CD4-positive, alpha-beta T cell treated with Interleukin-12 subunit alpha and Interleukin-12 subunit beta, for 1 hour (primary cell): ENCODE results near the gene GON4L.
"Not testable (repeated sequence)": the region's sequence is repeated elsewhere in the genome, so short reads cannot be mapped to it uniquely, and the experiment has no call there.

Source experiments
- DNase-seq: peaks from one replicate; pipeline ENCODE4 v3.0.0-alpha.2; 2020

The GON4L gene

GRCh38 chr1:155812878-155813277 is 44.1 kb downstream of the GON4L start:
- no peak for DNase-seq

GRCh38 chr1:155809088-155809487 is 47.9 kb downstream of the GON4L start:
- DNase-seq: no peak

- no peak for DNase-seq
Measured at GRCh38 chr1:155801149-155801548, 55.9 kb downstream of the GON4L start.

GRCh38 chr1:155795618-155796017 is 61.4 kb downstream of the GON4L start:
- DNase-seq: not testable (repeated sequence)

- DNase-seq: no peak
Measured at GRCh38 chr1:155794605-155795245, 62.3 kb downstream of the GON4L start.

GRCh38 chr1:155793213-155793612 is 63.8 kb downstream of the GON4L start:
- no peak for DNase-seq

- DNase-seq: no peak
Measured at GRCh38 chr1:155777582-155777981, 79.4 kb downstream of the GON4L start.

GRCh38 chr1:155776414-155776813 is 80.6 kb downstream of the GON4L start:
- DNase-seq: no peak

- no peak for DNase-seq
Measured at GRCh38 chr1:155773221-155773620, 83.8 kb downstream of the GON4L start.

- no peak for DNase-seq
Measured at GRCh38 chr1:155769257-155769656, 87.8 kb downstream of the GON4L start.

- not testable (repeated sequence) for DNase-seq
Measured at GRCh38 chr1:155767399-155767989, 89.5 kb downstream of the GON4L start.

- DNase-seq: not testable (repeated sequence)
Measured at GRCh38 chr1:155763989-155764388, 93.0 kb downstream of the GON4L start.

GRCh38 chr1:155763090-155763815 is 93.8 kb downstream of the GON4L start:
- not testable (repeated sequence) for DNase-seq

GRCh38 chr1:155761736-155762405 is 95.1 kb downstream of the GON4L start:
- no peak for DNase-seq

GRCh38 chr1:155760751-155761475 is 96.1 kb downstream of the GON4L start:
- no peak for DNase-seq

GRCh38 chr1:155759966-155760630 is 96.9 kb downstream of the GON4L start:
- DNase-seq: no peak

- not testable (repeated sequence) for DNase-seq
Measured at GRCh38 chr1:155759017-155759416, 98.0 kb downstream of the GON4L start.

- DNase-seq: not testable (repeated sequence)
Measured at GRCh38 chr1:155748141-155748540, 108.9 kb downstream of the GON4L start.

- not testable (repeated sequence) for DNase-seq
Measured at GRCh38 chr1:155747586-155747985, 109.4 kb downstream of the GON4L start.

GRCh38 chr1:155745284-155746228 is 111.5 kb downstream of the GON4L start:
- DNase-seq: peak; percentile 92

- no peak for DNase-seq
Measured at GRCh38 chr1:155744711-155745283, 112.2 kb downstream of the GON4L start.
